Epithelial cell of proximal tubule (primary cell): ENCODE measurements around the gene KCNQ1. TPM values are rescaled to one million over a fixed set of nuclear protein-coding genes. Genes with fewer than 3 reads are reported as not detected.

ENCODE experiments used
- DNase-seq: peaks from one replicate; pipeline ENCODE4 v3.0.0-alpha.2; 2011; ENCODE audit warnings: low read depth
- H3K4me3 ChIP-seq: 2 replicates; pipeline ENCODE4 v1.5.1; 2011; ENCODE audit warnings: low read depth, mild to moderate bottlenecking, low read length
- CTCF ChIP-seq: conservative IDR thresholded peaks from 2 replicates; pipeline ENCODE4 v1.5.1; 2012; ENCODE audit warnings: low read depth, mild to moderate bottlenecking, low read length
- total RNA-seq: library from RNA; depleted of rRNA; stranded (reverse); fragments of >200 nt; gene quantifications from 2 replicates; pipeline ENCODE4 v1.2.3, GENCODE V29; 2015

The KCNQ1 gene
- total RNA-seq, 1 donor from 2014 or later: 0.46 TPM

DNA sequence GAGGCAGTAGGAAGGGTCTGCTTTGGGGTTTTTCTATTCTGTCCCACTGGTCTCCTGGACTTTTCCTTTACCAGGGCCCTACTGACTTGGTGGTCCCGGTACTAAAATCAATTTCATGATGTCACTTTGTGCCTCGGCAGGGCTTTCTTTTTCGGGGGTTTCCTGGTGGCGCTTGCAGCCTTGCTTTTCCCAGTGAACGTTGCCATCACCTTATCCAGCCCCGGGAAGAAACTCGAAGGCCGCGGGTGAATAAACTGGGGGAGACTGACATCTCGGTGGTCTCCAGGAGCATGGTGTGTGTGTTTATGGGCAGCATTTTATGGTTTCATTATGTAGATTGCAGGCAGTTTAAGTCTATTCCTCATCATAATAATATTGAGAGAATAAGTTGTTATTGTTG is 84.4 kb downstream of the KCNQ1 start:
- no peak overlapping the region for H3K4me3 ChIP-seq

DNA sequence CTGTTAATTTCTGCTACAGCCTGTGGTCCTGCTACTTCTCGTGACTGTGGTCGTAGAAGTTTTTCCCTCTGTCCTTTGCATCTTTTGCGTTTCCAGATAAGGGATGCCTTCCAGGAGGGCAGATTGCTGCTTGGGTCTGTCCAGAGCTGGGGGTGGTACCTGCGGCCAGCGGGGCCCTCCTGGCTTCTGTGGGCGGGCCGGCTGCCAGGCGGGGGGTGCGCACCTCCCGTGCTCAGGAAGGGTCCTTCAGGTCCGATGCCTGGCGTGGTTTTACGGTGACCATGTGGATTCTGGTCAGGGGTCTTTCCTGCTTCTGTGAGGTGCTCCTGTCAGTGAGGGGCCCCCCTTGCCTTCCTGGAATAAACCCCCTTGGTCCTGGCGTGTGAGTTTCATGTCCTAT is 84.8 kb downstream of the KCNQ1 start:
- no peak for DNase-seq
- TF ChIP-seq CTCF: no peak
- no peak overlapping the region for H3K4me3 ChIP-seq

More for the DNA sequence above, 84.4 kb downstream of the KCNQ1 start:
- no peak for DNase-seq
- no peak for TF ChIP-seq CTCF

DNA sequence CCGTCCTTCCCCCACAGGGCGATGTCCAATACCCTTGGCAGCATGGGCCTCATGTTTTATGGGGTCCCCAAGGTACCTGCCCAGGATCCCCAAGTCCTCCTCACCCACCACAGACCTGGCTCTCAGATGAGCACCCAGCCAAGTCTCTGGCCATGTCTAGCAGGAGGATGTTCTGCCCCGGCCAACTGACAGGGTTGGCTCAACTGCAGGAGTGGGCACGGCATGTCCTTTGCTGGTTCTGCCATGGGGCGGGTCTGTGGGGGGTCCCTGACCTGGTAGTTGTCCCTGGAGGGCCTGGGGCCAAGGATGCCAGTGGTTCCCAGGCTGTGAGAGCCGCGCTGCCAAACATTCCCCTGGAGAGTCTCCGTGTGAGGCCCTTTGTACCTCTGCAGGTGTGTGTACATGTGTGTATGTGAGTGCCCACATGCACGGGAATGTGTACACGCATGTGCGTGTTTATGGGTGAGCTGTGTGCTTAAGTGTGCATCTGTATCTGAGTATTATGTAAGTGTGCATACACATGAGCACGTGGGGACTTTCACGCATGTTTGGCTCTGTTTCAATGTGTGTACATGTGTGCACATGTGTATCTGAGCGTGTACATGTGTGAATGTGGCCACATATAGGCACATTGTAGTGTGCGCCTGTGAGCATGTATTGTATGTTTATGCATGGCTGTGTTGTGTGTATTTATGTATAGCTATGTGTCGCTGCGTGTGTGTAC is 85.5 kb downstream of the KCNQ1 start:
- no peak for DNase-seq
- no peak for TF ChIP-seq CTCF
- H3K4me3 ChIP-seq: no peak overlapping the region

- H3K4me3 ChIP-seq: no peak overlapping the region
- DNase-seq: no peak
- no peak for TF ChIP-seq CTCF
Measured at GRCh38 chr11:2530855-2531200, 86.0 kb downstream of the KCNQ1 start.

- no peak for DNase-seq
- no peak overlapping the region for H3K4me3 ChIP-seq
- TF ChIP-seq CTCF: peak; percentile 86
Measured at GRCh38 chr11:2531277-2531986, 86.6 kb downstream of the KCNQ1 start.

DNA sequence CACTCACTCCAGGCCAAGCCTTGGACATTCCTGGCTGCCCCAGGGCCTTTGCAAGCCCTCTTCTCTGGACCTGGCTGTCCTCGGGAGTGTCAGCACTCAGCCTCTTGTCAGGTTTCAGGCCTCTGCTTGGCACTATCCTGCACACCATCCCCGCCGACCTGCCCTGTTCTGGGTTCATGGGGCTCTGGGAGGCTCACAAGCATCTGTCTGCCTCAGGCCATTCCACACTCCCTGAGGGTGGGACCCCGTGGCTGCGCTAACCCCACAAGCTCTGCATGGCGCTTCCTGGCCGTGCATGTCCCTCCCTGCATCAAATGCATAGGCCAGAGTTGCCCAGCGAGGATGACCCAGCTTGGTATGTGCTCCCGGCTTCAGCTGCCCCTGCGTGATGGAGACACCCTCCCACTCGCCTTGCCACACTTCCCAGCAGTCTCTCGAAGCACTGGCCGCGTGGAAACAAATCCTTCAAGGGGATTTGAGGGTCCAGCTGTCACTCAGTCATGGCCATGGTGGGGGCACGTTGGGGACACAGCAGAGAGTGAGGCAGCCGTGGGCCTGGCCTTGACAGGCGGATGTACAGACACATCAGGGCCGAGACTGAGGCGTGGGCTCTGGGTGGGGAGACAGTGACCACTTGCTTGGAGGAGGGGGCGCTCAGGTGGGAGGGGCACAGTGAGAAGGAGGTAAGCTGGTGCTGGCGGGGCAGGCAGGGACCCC is 87.3 kb downstream of the KCNQ1 start:
- DNase-seq: no peak
- no peak overlapping the region for H3K4me3 ChIP-seq
- no peak for TF ChIP-seq CTCF
